ENCODE results near the gene RMRP.
"Not testable (repeated sequence)": the region's sequence is repeated elsewhere in the genome, so short reads cannot be mapped to it uniquely, and the experiment has no call there.

Gene RMRP

DNA sequence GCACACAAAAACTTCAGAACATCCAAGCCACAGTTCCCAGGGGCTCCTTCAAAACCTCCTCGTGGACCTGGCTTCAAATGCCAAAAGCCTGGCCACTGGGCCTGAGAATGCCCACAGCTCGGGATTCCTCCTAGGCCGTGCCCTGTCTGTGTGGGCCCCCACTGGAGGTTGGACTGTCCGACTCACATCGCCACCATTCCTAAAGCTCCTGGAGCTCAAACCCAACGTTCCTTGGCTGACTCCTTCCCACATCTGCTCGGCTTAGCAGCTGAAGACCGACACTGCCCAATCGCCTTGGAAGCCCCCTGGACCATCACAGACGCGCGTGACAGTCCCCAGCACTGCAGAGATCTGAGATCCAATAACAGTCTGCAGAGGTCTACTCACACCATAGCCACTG lies 14.8 kb downstream of the RMRP start:
- Histone ChIP-seq H4K20me1 (ENCODE audit: insufficient read depth, low read length) (no peaks in the 10 kb centered on the region), H3K9me3 (replicated peaks; ENCODE audit: insufficient read depth, low read length) (no peaks in the 10 kb centered on the region), H3K9me2 (replicated peaks; ENCODE audit: insufficient read depth, low read length) (no peaks in the 10 kb centered on the region), H3K4me1 (ENCODE audit: low read length) (peaks cover 13% of the 10 kb centered on the region), H3K36me3 (replicated peaks; ENCODE audit: insufficient read depth, low read length) (no peaks in the 10 kb centered on the region), H2AFZ (ENCODE audit: low read length) (no peak overlapping the region), H3K4me2 (ENCODE audit: low read depth, low read length) (no peak overlapping the region), H3F3A (ENCODE audit: insufficient read depth, low read length) (no peaks in the 10 kb centered on the region), H3K27ac (ENCODE audit: low read length) (no peak overlapping the region), H3K4me3 (ENCODE audit: low read length) (no peak overlapping the region), H3K27me3 (replicated peaks; ENCODE audit: insufficient read depth, low read length) (no peaks in the 10 kb centered on the region), H3K79me2 (ENCODE audit: low read length) (no peaks in the 10 kb centered on the region), H3K9ac (ENCODE audit: low read length) (no peak overlapping the region)
- no peak for DNase-seq
- no peak for TF ChIP-seq EZH2 (optimal IDR thresholded peaks at IDR 0.05; ENCODE audit: low read depth, low read length)
- TF ChIP-seq, protein P1, sequence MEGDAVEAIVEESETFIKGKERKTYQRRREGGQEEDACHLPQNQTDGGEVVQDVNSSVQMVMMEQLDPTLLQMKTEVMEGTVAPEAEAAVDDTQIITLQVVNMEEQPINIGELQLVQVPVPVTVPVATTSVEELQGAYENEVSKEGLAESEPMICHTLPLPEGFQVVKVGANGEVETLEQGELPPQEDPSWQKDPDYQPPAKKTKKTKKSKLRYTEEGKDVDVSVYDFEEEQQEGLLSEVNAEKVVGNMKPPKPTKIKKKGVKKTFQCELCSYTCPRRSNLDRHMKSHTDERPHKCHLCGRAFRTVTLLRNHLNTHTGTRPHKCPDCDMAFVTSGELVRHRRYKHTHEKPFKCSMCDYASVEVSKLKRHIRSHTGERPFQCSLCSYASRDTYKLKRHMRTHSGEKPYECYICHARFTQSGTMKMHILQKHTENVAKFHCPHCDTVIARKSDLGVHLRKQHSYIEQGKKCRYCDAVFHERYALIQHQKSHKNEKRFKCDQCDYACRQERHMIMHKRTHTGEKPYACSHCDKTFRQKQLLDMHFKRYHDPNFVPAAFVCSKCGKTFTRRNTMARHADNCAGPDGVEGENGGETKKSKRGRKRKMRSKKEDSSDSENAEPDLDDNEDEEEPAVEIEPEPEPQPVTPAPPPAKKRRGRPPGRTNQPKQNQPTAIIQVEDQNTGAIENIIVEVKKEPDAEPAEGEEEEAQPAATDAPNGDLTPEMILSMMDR (IDR thresholded peaks at IDR 0.05; ENCODE audit: low read length), result no peak
- TF ChIP-seq EZH2phosphoT487 (IDR thresholded peaks at IDR 0.05; ENCODE audit: low read length), result no peak

DNA sequence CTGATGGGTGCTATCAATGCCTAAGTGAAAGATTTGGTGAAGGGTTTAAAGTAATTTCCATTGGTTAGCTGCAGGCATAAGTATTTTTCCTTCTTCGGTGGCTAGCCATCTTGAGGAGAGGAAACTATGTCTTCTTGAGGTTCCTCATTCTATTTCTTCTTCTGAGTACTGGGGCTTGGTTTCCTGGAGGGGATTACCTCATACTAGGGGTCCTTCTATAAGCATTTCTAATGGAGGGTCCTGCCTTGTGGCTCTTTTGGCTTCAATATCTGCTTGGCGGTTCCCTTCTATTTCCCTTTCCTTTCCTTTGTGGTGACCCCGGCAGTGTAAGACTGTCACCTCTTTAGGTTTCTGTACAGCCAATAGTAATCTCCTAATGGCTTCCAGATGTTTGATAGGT lies 16.3 kb downstream of the RMRP start:
- H3K79me2 ChIP-seq (ENCODE audit: low read length); H3F3A ChIP-seq (ENCODE audit: insufficient read depth, low read length); H3K9me3 ChIP-seq (replicated peaks; ENCODE audit: insufficient read depth, low read length); H3K4me1 ChIP-seq (ENCODE audit: low read length); H4K20me1 ChIP-seq (ENCODE audit: insufficient read depth, low read length); H3K4me3 ChIP-seq (ENCODE audit: low read length); H3K9ac ChIP-seq (ENCODE audit: low read length); H3K36me3 ChIP-seq (replicated peaks; ENCODE audit: insufficient read depth, low read length); H3K9me2 ChIP-seq (replicated peaks; ENCODE audit: insufficient read depth, low read length); DNase-seq; H3K27me3 ChIP-seq (replicated peaks; ENCODE audit: insufficient read depth, low read length); H2AFZ ChIP-seq (ENCODE audit: low read length); H3K4me2 ChIP-seq (ENCODE audit: low read depth, low read length); H3K27ac ChIP-seq (ENCODE audit: low read length): not testable (repeated sequence)

DNA sequence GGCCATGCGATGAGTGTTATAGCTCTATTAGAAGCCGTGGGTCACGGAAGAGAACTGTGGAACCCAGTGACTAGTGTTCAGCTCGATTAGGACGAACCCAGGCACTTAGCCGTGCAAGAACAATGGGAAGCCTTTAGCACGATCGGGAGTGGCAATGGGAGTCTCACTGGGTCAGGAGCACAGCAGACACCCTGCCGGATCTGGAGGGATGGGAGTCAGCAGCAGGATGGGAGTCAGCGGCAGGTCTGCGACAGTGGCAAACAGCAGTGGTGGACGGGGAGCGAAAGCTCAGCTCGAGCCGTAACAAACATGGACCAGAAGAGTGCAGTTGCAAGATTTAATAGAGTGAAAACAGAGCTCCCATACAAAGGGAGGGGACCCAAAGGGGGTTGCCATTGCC lies 17.4 kb downstream of the RMRP start:
- not testable (repeated sequence) for H3K9me2 ChIP-seq (replicated peaks; ENCODE audit: insufficient read depth, low read length); H3K36me3 ChIP-seq (replicated peaks; ENCODE audit: insufficient read depth, low read length); H3F3A ChIP-seq (ENCODE audit: insufficient read depth, low read length); H3K4me1 ChIP-seq (ENCODE audit: low read length); H3K9ac ChIP-seq (ENCODE audit: low read length); H3K27me3 ChIP-seq (replicated peaks; ENCODE audit: insufficient read depth, low read length); H2AFZ ChIP-seq (ENCODE audit: low read length); DNase-seq; H3K4me3 ChIP-seq (ENCODE audit: low read length); H4K20me1 ChIP-seq (ENCODE audit: insufficient read depth, low read length); H3K27ac ChIP-seq (ENCODE audit: low read length); H3K79me2 ChIP-seq (ENCODE audit: low read length); H3K4me2 ChIP-seq (ENCODE audit: low read depth, low read length); H3K9me3 ChIP-seq (replicated peaks; ENCODE audit: insufficient read depth, low read length)

DNA sequence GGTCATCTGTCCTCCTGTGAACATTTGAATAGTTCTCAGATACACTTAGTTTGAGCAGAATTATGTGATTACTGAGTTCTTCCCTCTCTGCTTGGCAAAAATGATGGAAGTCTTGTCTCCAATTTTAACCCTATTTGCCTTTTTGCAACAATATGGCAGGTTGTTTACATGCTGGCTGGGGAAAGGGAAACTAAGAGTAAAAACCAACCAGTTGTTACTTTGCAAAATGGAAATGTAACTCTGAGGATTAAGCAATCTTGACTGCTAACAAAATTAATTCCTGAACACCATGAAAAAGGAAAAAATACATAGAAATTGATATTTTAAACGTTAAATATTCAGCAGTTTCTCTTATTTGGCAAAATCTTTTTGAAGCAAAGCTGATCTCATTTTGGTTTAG lies 18.2 kb downstream of the RMRP start:
- Histone ChIP-seq H4K20me1 (ENCODE audit: insufficient read depth, low read length) (no peaks in the 10 kb centered on the region), H3F3A (ENCODE audit: insufficient read depth, low read length) (no peaks in the 10 kb centered on the region), H3K79me2 (ENCODE audit: low read length) (no peaks in the 10 kb centered on the region), H3K9ac (ENCODE audit: low read length) (no peak overlapping the region), H3K4me3 (ENCODE audit: low read length) (no peak overlapping the region), H3K27me3 (replicated peaks; ENCODE audit: insufficient read depth, low read length) (no peaks in the 10 kb centered on the region), H2AFZ (ENCODE audit: low read length) (peak overlapping the region; percentile 46; the same call in 1 of the 2 replicates), H3K27ac (ENCODE audit: low read length) (no peak overlapping the region), H3K9me2 (replicated peaks; ENCODE audit: insufficient read depth, low read length) (no peaks in the 10 kb centered on the region), H3K4me2 (ENCODE audit: low read depth, low read length) (peak overlapping the region; percentile 9; the same call in 1 of the 2 replicates), H3K4me1 (ENCODE audit: low read length) (peaks cover 10% of the 10 kb centered on the region), H3K36me3 (replicated peaks; ENCODE audit: insufficient read depth, low read length) (no peaks in the 10 kb centered on the region), H3K9me3 (replicated peaks; ENCODE audit: insufficient read depth, low read length) (no peaks in the 10 kb centered on the region)
- DNase-seq, result no peak
- TF ChIP-seq, protein P1 (IDR thresholded peaks at IDR 0.05; ENCODE audit: low read length), result no peak
- TF ChIP-seq EZH2phosphoT487 (IDR thresholded peaks at IDR 0.05; ENCODE audit: low read length) (no peak), EZH2 (optimal IDR thresholded peaks at IDR 0.05; ENCODE audit: low read depth, low read length) (no peak)

DNA sequence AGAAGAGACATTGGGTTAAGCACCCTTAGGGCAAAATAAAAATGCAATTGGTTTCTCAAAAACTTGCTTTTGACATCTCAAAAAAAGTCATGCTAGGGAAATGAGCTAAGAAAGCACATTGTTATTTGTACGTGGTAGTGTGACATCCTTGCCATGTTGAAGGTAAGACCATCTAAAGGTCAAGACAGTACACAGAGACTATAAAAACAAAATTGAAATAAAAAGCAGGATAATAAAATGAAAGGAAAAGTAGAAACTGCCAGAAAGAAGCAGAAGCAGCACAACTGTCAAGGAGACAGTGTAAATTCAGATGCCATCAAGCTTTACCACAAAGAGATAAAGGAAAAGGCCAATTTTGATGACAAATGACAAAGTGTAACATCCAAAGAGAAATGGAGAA lies 18.6 kb downstream of the RMRP start:
- not testable (repeated sequence) for H3F3A ChIP-seq (ENCODE audit: insufficient read depth, low read length); H3K4me1 ChIP-seq (ENCODE audit: low read length); H4K20me1 ChIP-seq (ENCODE audit: insufficient read depth, low read length); H3K9ac ChIP-seq (ENCODE audit: low read length); H3K27me3 ChIP-seq (replicated peaks; ENCODE audit: insufficient read depth, low read length); DNase-seq; H3K36me3 ChIP-seq (replicated peaks; ENCODE audit: insufficient read depth, low read length); H3K79me2 ChIP-seq (ENCODE audit: low read length); H3K4me3 ChIP-seq (ENCODE audit: low read length); H3K9me3 ChIP-seq (replicated peaks; ENCODE audit: insufficient read depth, low read length); H3K9me2 ChIP-seq (replicated peaks; ENCODE audit: insufficient read depth, low read length); H3K27ac ChIP-seq (ENCODE audit: low read length)
- H2AFZ ChIP-seq (ENCODE audit: low read length), result peak overlapping the region; percentile 46; the same call in 1 of the 2 replicates
- H3K4me2 ChIP-seq (ENCODE audit: low read depth, low read length), result 0 out of 2 replicates have a peak overlapping the region, but pooled peaks have one; percentile 9

DNA sequence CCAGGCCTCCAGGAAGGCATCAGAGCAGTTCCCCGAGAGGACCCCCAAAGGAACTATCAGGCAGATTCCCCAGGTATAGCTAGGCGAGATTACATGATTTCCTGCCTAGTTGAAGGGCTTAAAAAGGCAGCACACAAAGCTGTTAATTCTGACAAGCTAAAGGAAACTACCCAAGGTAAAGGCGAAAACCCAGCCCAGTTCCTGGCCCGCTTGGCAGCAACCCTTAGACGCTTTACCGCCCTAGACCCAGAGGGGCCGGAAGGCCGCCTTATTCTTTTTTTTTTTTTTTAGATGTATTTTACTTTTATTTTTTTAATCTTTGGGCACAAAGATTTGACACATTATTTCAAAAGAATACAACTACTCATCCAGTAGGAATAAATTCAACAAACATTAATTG lies 19.1 kb downstream of the RMRP start:
- DNase-seq; H2AFZ ChIP-seq (ENCODE audit: low read length); H3K4me1 ChIP-seq (ENCODE audit: low read length); H3K9me2 ChIP-seq (replicated peaks; ENCODE audit: insufficient read depth, low read length); H3K9me3 ChIP-seq (replicated peaks; ENCODE audit: insufficient read depth, low read length); H3K9ac ChIP-seq (ENCODE audit: low read length); H3K4me2 ChIP-seq (ENCODE audit: low read depth, low read length); H3K36me3 ChIP-seq (replicated peaks; ENCODE audit: insufficient read depth, low read length); H4K20me1 ChIP-seq (ENCODE audit: insufficient read depth, low read length); H3K27me3 ChIP-seq (replicated peaks; ENCODE audit: insufficient read depth, low read length); H3K4me3 ChIP-seq (ENCODE audit: low read length); H3K79me2 ChIP-seq (ENCODE audit: low read length); H3F3A ChIP-seq (ENCODE audit: insufficient read depth, low read length); H3K27ac ChIP-seq (ENCODE audit: low read length): not testable (repeated sequence)
